AG04449 (cell line): ENCODE results near the gene KCNQ1.
A peak's percentile ranks its signal among the peaks of the same experiment; 100 is the strongest.

Experiments used
- CTCF ChIA-PET: fragments of 350-600 bp; formaldehyde crosslinking; extraction: SDS; loops from one replicate; lab custom pipeline; 2021; ENCODE audit warnings: antibody characterized with exemption; lab: Yijun Ruan, JAX
- POLR2A ChIA-PET: fragments of 400-600, 350-600 bp; formaldehyde crosslinking; extraction: SDS; loops from one replicate; lab custom pipeline; 2020; ENCODE audit warnings: antibody characterized with exemption, inconsistent platforms; lab: Yijun Ruan, JAX
- DNase-seq: peaks from one replicate; pipeline ENCODE4 v3.0.0-alpha.2; 2010; ENCODE audit warnings: low read depth, low spot score
- H3K4me3 ChIP-seq: 2 replicates; pipeline ENCODE4 v1.5.1; 2011; ENCODE audit warnings: low read depth, mild to moderate bottlenecking, control low read depth, low read length
- TF ChIP-seq, protein P1 (sequence below): IDR thresholded peaks from one replicate; pipeline ENCODE4 v1.5.1; 2011; ENCODE audit warnings: mild to moderate bottlenecking, moderate library complexity, low read length, control low read depth, inconsistent platforms; ENCODE audit not compliant: insufficient read depth; ENCODE audit errors: missing control alignments

KCNQ1 gene

DNA sequence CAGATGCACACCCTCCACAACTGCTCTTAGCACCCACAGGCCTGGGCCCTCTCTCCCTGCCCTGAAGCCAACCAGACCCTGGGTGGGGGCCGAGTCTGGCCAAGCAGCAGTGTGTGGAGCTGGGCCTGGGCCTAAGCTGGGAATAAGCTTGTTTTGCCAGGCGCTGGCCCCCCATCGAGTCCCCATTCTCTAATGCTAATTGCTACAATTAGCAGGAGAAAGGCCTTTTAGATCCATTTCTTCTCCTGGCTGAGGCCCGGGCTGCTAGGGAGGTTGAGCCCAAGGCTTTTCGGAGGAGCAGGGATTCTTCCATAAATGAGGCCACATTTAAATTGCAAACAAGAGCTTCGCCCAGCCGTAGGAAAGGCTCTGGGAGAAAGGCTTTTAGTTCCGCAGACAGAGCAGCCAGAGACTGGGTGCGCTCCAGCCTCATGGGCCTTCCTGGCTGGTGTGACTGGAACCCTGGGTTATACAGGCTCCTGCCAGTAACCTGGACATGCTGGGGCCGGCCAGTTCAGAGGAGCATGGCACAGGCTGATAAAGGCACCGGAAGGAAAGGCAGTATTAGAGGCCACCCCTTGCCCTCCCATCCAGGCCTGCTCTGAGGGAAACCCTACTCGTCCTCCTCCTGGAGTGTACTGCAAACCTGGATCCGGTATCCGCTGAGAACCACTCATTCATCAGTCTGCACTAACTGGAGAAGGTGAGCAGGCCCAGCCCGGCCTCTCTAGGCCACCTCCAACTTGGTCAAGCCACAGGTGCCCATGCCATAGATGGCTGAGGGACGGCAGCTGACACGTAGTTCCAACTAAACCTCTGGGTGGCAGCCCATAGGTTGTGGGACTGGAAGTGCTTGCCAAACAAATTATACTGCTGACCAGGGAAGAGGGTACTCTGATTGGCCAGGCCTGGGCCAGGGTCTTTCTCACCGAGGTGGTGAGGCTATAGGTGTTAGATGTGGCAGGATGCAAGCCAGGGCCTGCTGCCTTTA is 248.8 kb downstream of the KCNQ1 start:
- ChIA-PET CTCF (no interaction called here), POLR2A (no interaction called here)
- H3K4me3 ChIP-seq = no peak overlapping the region
- no peak for DNase-seq
- TF ChIP-seq, protein P1, sequence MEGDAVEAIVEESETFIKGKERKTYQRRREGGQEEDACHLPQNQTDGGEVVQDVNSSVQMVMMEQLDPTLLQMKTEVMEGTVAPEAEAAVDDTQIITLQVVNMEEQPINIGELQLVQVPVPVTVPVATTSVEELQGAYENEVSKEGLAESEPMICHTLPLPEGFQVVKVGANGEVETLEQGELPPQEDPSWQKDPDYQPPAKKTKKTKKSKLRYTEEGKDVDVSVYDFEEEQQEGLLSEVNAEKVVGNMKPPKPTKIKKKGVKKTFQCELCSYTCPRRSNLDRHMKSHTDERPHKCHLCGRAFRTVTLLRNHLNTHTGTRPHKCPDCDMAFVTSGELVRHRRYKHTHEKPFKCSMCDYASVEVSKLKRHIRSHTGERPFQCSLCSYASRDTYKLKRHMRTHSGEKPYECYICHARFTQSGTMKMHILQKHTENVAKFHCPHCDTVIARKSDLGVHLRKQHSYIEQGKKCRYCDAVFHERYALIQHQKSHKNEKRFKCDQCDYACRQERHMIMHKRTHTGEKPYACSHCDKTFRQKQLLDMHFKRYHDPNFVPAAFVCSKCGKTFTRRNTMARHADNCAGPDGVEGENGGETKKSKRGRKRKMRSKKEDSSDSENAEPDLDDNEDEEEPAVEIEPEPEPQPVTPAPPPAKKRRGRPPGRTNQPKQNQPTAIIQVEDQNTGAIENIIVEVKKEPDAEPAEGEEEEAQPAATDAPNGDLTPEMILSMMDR = no peak

DNA sequence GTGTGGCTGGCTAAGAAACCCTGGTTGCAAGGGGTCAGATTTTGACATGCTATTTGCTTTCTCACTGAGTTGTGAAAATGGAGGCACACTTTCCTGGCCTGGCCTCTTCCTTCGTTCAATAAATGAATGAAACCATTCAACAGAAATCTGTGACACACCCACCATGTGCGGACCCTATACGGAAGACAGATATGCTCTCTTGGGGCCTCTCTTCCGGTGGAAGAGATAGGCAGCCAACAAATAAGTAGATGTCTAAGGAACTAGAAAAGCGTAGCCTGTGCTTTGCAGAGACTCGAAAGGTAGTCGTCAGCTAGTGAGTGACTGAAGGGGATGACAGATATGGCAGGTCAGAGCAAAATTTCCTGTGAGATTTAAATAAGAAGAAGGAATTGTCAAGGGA is 249.7 kb downstream of the KCNQ1 start:
- no peak overlapping the region for H3K4me3 ChIP-seq
- no peak for DNase-seq
- CTCF ChIA-PET = interaction anchor here (0.9 to 1.2 kb wide), 2 partner anchors 189 to 192 kb away, joined by 3 read pairs; no protein-coding TSS in a partner anchor
- TF ChIP-seq, protein P1 = no peak
- POLR2A ChIA-PET = no interaction called here

DNA sequence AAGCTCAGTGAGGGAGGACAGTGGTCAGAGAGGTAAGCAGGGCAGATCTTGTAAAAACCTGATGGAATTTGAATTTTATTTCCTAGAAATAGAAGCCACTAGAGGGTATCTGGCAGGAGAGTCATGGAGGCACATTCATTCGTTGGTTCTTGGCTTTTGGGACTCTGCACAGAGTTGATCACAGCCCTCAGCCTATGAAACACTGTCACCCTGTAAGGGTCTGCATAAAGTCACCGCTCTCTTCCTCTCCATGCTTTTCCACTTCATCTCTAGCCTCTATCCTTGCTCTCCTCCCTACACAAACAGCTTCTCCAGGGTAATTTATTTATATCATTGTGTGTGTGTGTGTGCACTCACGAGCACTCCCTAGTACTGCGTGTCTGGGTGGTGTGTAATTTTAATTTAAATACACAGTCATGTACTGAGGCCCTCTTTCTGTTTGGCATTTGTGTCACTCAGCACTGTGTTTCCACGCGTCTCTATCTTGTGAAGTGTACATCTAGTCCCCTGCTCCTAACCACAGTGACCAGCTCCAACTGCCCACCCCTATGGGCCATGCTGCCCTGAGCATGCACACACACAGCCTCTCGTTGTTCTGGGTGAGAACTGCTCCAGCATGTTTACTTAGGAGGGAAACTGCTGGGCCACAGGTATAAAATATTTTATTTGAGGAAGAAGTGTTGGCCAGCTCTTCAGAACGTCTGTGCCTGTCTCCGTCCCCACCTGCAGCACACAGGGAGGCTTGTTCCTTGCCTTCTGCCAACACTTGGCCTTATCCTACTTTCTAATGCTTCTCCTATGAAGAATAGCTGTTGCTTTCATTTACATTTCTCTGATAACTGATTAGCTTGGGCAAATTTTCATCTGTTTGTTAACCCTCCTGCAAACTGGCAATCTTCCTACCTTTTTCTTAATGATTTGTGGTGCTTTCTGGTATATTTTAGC is 250.5 kb downstream of the KCNQ1 start:
- no peak for DNase-seq
- TF ChIP-seq, protein P1 = no peak
- no peak overlapping the region for H3K4me3 ChIP-seq
- ChIA-PET POLR2A (no interaction called here), CTCF (interaction anchor here (0.7 to 1.2 kb wide), 6 partner anchors 12 to 196 kb away, joined by 3 to 4 read pairs (median 3); no protein-coding TSS in a partner anchor)

DNA sequence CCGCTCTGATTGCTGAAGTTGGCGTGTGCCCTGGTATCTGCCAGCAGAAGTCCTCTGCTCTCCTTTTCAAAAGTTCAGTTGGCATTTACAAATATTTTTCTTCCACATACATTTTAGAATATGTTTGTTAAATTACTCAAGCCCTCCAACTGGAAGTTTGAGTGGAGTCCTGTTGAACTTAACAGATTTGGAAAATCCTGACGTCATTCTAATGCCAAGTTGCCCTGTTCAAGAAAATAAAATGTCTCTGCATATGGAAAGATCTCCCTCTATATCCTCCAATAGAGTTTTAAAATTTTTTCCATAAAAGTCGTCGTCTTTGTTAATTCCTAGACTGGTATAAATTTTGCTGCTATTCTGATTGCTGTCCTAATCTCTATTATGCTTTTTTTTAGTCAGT is 251.6 kb downstream of the KCNQ1 start:
- POLR2A ChIA-PET = no interaction called here

DNA sequence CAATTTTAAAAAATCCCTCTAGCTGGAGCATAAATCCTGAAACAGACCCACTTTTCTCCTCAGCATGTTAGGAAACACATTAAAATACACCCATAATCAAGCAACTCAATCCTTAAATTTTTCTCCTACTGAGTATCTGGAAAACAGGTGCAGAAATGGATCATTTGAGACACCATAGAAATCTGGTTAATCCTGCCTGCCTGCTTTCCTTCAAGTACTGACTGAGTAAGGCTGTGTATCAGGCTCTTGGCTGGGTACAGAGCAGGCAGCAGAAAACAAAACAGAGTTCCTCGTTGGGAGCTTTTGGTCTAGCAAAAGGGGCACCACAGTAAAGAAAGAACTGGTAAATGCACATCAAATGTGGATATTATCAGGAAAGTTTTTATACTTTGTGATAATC is 253.1 kb downstream of the KCNQ1 start:
- DNase-seq = no peak
- POLR2A ChIA-PET = no interaction called here
- peak overlapping the region; percentile 77 for H3K4me3 ChIP-seq
- CTCF ChIA-PET = interaction anchor here (0.9 kb wide), 1 partner anchor 190 kb away, joined by 3 read pairs; no protein-coding TSS in a partner anchor
- TF ChIP-seq, protein P1 = no peak

More for the DNA sequence above, 251.6 kb downstream of the KCNQ1 start:
- TF ChIP-seq, protein P1 = no peak
- CTCF ChIA-PET = interaction anchor here (0.7 to 1.2 kb wide), 3 partner anchors 13 to 195 kb away, joined by 3 to 4 read pairs (median 3); no protein-coding TSS in a partner anchor
- H3K4me3 ChIP-seq = no peak overlapping the region
- no peak for DNase-seq
